HG03378 (cell line): ENCODE measurements around the gene GCSAML.

Source experiments
- ATAC-seq: cut with Tn5 transposase; IDR thresholded peaks from one replicate; pipeline ENCODE4 v1.9.1; 2021; ENCODE audit warnings: mild to moderate bottlenecking, moderate library complexity; ENCODE audit not compliant: unreplicated experiment

GCSAML gene

DNA sequence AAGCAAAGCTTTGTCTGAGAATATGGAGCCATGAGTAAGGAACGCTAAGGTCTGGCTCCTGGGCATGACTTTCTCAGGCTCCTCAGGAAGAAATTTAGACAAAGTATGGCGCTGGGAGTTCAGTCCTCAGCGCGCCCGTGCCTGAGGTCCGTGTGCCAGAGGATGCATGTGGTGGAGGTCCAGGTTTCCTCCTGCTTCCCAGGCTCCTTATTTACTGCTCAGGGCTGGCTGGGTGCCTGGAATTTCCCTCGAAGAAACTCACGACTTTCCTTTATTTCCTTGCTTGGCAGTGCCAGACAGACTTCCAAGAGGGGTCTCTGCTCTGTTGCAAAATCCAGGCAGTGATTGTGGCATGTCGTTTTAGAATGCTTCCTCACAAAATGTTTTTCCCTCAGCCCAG lies 13.3 kb downstream of the GCSAML start:
- ATAC-seq, result no peak

DNA sequence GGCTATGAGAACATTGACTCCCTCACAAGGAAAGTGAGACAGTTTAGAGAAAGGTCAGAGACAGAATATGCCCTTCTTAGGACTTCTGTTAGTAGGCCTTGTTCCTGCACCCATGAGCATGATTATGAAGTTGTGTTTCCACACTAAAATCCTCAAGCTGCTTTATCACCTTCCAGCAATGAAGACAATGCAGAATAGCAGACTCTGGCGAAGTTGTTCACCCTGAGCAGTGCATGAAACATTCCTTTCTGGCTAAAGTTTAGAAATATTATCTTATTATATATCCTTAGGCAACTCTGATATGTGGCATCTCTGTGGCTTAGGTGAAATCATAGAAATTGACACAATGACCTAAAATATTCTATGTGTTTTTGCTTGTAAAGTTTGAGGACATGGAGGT lies 25.3 kb downstream of the GCSAML start:
- ATAC-seq, result no peak

DNA sequence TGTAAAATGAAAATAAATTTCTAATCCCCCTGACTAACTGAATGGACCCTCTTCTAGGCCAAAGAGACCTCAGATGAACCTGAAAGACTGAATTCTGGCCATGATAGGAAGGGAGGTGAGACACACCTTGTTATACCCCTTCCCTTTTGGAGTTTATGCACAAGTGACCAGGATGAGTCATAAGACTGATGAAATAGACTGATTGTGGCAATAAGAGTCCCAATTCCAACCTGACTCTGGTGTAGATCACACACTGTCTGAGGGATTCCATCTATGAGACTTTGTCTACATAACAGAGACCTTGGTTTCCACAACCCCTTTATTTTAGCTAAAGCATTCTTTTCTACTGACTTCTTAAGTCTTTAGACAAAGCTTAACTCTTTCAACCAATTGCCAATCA lies 25.7 kb downstream of the GCSAML start:
- no peak for ATAC-seq

DNA sequence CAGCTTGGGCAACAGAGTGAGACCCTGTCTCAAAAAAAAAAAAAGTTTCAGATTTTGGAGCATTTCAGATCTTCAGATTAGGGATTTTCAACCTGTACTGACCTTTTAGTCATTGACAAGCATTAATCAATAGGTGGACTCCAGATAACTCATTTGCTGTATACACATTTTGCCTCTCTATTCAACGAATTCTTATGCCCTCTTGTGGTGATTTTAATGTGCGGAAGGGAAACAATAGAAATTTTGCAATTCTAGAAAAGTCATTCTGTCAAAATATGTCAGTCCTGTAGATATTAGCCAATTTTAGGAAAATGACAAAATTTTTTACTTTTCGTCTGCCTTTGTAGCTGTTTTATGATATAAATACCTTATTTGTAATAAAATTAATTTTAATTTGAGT lies 27.6 kb downstream of the GCSAML start:
- no peak for ATAC-seq

DNA sequence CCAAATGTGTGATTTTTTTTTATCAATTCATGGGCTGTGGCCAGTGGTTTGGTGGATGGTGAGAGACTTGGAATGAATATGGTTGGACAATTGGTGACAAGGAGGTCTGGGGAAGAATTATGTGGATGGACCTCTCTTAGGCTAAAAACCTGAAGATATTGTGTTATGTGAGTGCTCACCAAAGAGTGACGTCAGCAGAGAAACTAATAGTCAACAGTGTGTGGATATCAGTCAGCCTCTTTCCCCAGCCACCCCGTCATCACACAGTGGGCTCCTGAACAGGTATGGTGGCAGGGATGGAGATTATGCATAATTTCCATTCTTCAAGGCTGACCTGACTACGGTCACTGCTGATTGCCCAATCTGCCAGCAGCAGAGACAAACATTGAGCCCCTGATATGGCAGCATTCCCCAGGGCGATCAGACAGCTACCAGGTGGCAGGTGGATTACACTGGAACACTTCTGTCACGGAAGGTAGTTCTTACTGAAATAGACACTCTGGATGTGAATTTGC lies 30.1 kb downstream of the GCSAML start:
- no peak for ATAC-seq

DNA sequence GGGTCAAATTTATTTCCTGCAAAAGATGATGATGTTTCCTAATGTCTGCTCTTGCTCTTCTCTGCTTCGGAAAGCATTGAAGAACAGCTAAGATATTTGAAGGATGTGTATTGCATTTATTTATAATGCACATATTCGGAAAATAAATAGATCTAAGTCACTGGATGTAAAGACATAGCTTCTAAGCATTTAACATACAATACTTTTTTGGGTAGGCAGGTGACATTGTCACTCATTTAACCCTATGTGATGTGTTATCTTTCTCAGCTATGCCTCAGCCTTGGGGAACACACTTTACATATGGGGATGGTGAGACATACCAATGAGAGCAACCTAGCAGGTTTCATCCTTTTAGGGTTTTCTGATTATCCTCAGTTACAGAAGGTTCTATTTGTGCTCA lies 39.1 kb downstream of the GCSAML start, which contains the start of gene OR2G2:
Gene OR2G2 (plus strand): TSS at position 301 of the 400 bp plus-strand sequence. CDS start 0 bp downstream, at position 301.
- ATAC-seq, result no peak

DNA sequence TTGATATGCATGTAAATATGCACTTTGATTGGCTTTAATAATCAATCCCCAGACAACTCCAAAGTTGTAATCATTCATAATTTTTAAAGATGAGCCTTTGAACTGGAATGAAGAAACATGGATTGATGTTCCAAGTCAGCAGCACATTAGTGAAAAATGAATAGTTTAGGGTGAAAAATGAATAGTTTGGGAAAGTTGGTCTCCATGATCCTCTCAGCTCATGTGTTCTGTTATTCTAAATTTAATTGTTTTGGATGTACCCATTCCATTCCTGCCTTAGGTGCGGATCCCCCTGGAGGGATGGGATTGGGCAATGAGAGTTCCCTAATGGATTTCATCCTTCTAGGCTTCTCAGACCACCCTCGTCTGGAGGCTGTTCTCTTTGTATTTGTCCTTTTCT lies 56.4 kb downstream of the GCSAML start, which contains the start of gene OR2G3:
Gene OR2G3 (plus strand): TSS at position 301 of the 400 bp plus-strand sequence. CDS start 0 bp downstream, at position 301.
- ATAC-seq, result no peak

DNA sequence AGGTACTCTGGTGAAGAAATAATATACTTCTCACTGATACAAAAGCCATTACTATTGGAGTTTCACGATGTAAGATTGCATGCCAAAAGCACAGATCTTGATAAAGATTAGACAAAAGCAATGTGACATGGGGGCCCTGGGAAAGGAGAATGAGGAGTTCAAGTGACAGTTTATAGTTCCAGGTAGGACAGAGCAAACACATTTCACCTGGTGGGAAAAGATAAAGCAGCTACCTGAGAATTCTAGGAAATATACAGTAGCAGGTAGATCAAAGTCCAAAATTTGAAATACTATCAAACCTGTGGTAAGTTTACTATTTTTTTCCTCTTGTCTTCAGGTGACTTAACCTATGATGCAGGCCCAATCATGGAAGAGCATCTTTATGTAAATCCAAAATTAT lies 64.5 kb downstream of the GCSAML start:
- ATAC-seq, result no peak

DNA sequence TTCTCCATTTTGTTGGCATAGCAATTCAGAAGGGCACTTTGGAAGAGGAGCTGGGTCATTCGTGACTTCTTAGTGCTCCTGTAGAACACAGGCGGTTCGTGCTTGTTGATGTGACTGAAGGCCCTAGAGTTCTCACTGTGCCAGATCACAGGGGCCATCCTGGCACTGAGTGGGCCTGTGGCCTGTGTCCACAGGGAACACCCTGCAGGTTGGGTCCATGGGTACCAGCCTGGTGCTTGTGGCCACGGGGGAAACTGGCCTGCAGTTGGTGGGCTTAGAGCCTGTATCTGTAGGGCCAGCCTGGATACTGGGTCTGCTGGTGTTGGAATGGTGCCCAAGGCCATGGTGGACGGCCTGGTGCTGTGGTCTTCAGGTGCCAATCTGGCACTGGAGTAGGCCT lies 65.7 kb downstream of the GCSAML start:
- no peak for ATAC-seq
